OCI-LY3 (cell line): ENCODE measurements around the gene CHN2.

Experiments
- H2AFZ ChIP-seq: fragments of 200-600, 300-600 bp; shearing (Covaris generic); 2 replicates; pipeline ENCODE4 v1.6.0; 2014; ENCODE audit warnings: antibody characterized with exemption, low read depth, low read length
- H3K27ac ChIP-seq: fragments of 200-600, 300-600 bp; sonication (generic); 2 replicates; pipeline ENCODE4 v1.5.1; 2014; ENCODE audit warnings: mild to moderate bottlenecking, low read length, moderate library complexity, mixed read lengths
- H3K27me3 ChIP-seq: fragments of 200-600, 300-600 bp; sonication (generic); 2 replicates; pipeline ENCODE4 v1.6.1; 2014; ENCODE audit warnings: low read depth, low read length, mixed read lengths
- H3K36me3 ChIP-seq: fragments of 200-600, 300-600 bp; sonication (generic); replicated peaks from 2 replicates; pipeline ENCODE3; 2014; ENCODE audit warnings: low read depth, low read length, mixed read lengths
- H3K4me1 ChIP-seq: fragments of 300-600, 200-600 bp; sonication (generic); 2 replicates; pipeline ENCODE4 v1.6.1; 2014; ENCODE audit warnings: low read length, mixed read lengths
- H3K4me2 ChIP-seq: fragments of 200-600, 300-600 bp; sonication (generic); 2 replicates; pipeline ENCODE4 v1.6.1; 2014; ENCODE audit warnings: low read length, mixed read lengths
- H3K4me3 ChIP-seq: fragments of 300-600, 200-600 bp; sonication (generic); 2 replicates; pipeline ENCODE4 v1.5.1; 2014; ENCODE audit warnings: antibody characterized with exemption, mild to moderate bottlenecking, low read length, moderate library complexity
- H3K79me2 ChIP-seq: fragments of 300-600, 200-600 bp; shearing (Covaris generic); 2 replicates; pipeline ENCODE4 v1.6.1; 2014; ENCODE audit warnings: mild to moderate bottlenecking, low read length, mixed read lengths
- H3K9ac ChIP-seq: fragments of 300-600, 200-600 bp; shearing (Covaris generic); 2 replicates; pipeline ENCODE4 v1.6.0; 2014; ENCODE audit warnings: mild to moderate bottlenecking, low read length, moderate library complexity
- H3K9me3 ChIP-seq: fragments of 200-600, 300-600 bp; shearing (Covaris generic); 2 replicates; pipeline ENCODE4 v1.6.1; 2014; ENCODE audit warnings: low read length, mixed read lengths; ENCODE audit not compliant: insufficient read depth
- H4K20me1 ChIP-seq: fragments of 200-600, 300-600 bp; sonication (generic); 2 replicates; pipeline ENCODE4 v1.6.1; 2016; ENCODE audit warnings: low read length, mixed read lengths; ENCODE audit not compliant: insufficient read depth
- CTCF ChIP-seq: fragments of 200-600, 300-600 bp; sonication (generic); IDR thresholded peaks from 2 replicates; pipeline ENCODE4 v1.5.1; 2014; ENCODE audit warnings: antibody characterized with exemption, low read length, low read depth
- EZH2phosphoT487 ChIP-seq: fragments of 200-600 bp; shearing (Covaris generic); IDR thresholded peaks from 2 replicates; pipeline ENCODE4 v1.6.1; 2018; ENCODE audit warnings: antibody characterized with exemption, mixed run types, low read depth

Gene CHN2

GRCh38 chr7:29400437-29400836 lies 205.9 kb downstream of the CHN2 start:
- no peaks in the 10 kb centered on the region for H4K20me1 ChIP-seq
- no peak overlapping the region for H3K27ac ChIP-seq
- 0 out of 2 replicates have a peak, but pooled peaks cover 6% of the 10 kb centered on the region for H3K27me3 ChIP-seq
- H3K36me3 ChIP-seq = no peaks in the 10 kb centered on the region
- H2AFZ ChIP-seq = no peak overlapping the region
- no peak overlapping the region for H3K4me3 ChIP-seq
- H3K4me1 ChIP-seq = no peaks in the 10 kb centered on the region
- no peak for TF ChIP-seq EZH2phosphoT487
- TF ChIP-seq CTCF = no peak
- no peak overlapping the region for H3K4me2 ChIP-seq
- H3K9ac ChIP-seq = no peak overlapping the region
- H3K79me2 ChIP-seq = no peaks in the 10 kb centered on the region
- H3K9me3 ChIP-seq = no peaks in the 10 kb centered on the region

- no peak overlapping the region for H3K9ac ChIP-seq
- no peak for TF ChIP-seq EZH2phosphoT487
- TF ChIP-seq CTCF = no peak
- no peaks in the 10 kb centered on the region for H4K20me1 ChIP-seq
- H3K4me3 ChIP-seq = no peak overlapping the region
- H2AFZ ChIP-seq = no peak overlapping the region
- no peaks in the 10 kb centered on the region for H3K9me3 ChIP-seq
- H3K36me3 ChIP-seq = no peaks in the 10 kb centered on the region
- H3K27ac ChIP-seq = no peak overlapping the region
- no peaks in the 10 kb centered on the region for H3K79me2 ChIP-seq
- H3K4me2 ChIP-seq = no peak overlapping the region
- H3K4me1 ChIP-seq = no peaks in the 10 kb centered on the region
- H3K27me3 ChIP-seq = peaks cover 10% of the 10 kb centered on the region; the same call in 1 of the 2 replicates
Measured at GRCh38 chr7:29401769-29402168, 207.2 kb downstream of the CHN2 start.

- Histone ChIP-seq H3K79me2 (no peaks in the 10 kb centered on the region), H3K9ac (no peak overlapping the region)
- TF ChIP-seq EZH2phosphoT487 (no peak), CTCF (no peak)
Measured at GRCh38 chr7:29405891-29406290, 211.3 kb downstream of the CHN2 start.

GRCh38 chr7:29406366-29406765 lies 211.8 kb downstream of the CHN2 start:
- Histone ChIP-seq H3K79me2 (no peaks in the 10 kb centered on the region), H3K4me1 (no peaks in the 10 kb centered on the region), H3K36me3 (no peaks in the 10 kb centered on the region), H3K4me2 (no peak overlapping the region), H3K4me3 (no peak overlapping the region), H2AFZ (no peak overlapping the region), H3K27ac (no peak overlapping the region), H3K9ac (no peak overlapping the region), H4K20me1 (no peaks in the 10 kb centered on the region), H3K9me3 (no peaks in the 10 kb centered on the region), H3K27me3 (peaks cover 10% of the 10 kb centered on the region; the same call in 1 of the 2 replicates)
- no peak for TF ChIP-seq CTCF
- no peak for TF ChIP-seq EZH2phosphoT487

More at GRCh38 chr7:29405891-29406290, 211.3 kb downstream of the CHN2 start:
- Histone ChIP-seq H3K9me3 (no peaks in the 10 kb centered on the region), H4K20me1 (no peaks in the 10 kb centered on the region), H3K4me1 (no peaks in the 10 kb centered on the region), H3K36me3 (no peaks in the 10 kb centered on the region), H3K4me3 (no peak overlapping the region), H3K27ac (no peak overlapping the region), H2AFZ (no peak overlapping the region), H3K4me2 (no peak overlapping the region), H3K27me3 (peaks cover 10% of the 10 kb centered on the region; the same call in 1 of the 2 replicates)
